Amygdala (tissue), 56 donors: ENCODE data around the gene UBN2.
"Not testable (repeated sequence)": the region's sequence is repeated elsewhere in the genome, so short reads cannot be mapped to it uniquely, and the experiment has no call there.

Source experiments
- DNase-seq, 56 donors: peaks; one replicate each; lab custom pipeline; 2025; lab: John Stamatoyannopoulos, UW

Gene UBN2

GRCh38 chr7:139294241-139294640 is 63.2 kb downstream of the UBN2 start:
- DNase-seq, result no peak

- DNase-seq, result no peak
Observed at GRCh38 chr7:139294951-139295575, 64.0 kb downstream of the UBN2 start.

- no peak for DNase-seq
Observed at GRCh38 chr7:139297795-139298194, 66.8 kb downstream of the UBN2 start.

- DNase-seq, result no peak
Observed at GRCh38 chr7:139299296-139299695, 68.3 kb downstream of the UBN2 start.

GRCh38 chr7:139300390-139300789 is 69.4 kb downstream of the UBN2 start:
- no peak for DNase-seq

GRCh38 chr7:139304517-139304916 is 73.5 kb downstream of the UBN2 start:
- DNase-seq, result no peak

- DNase-seq, result no peak
Observed at GRCh38 chr7:139317939-139318505, 87.0 kb downstream of the UBN2 start.

GRCh38 chr7:139321071-139321745 is 90.2 kb downstream of the UBN2 start:
- DNase-seq, result no peak

- DNase-seq, result not testable (repeated sequence)
Observed at GRCh38 chr7:139324709-139325108, 93.7 kb downstream of the UBN2 start.

- no peak for DNase-seq
Observed at GRCh38 chr7:139328375-139328774, 97.3 kb downstream of the UBN2 start.

GRCh38 chr7:139329119-139329518 is 98.1 kb downstream of the UBN2 start:
- DNase-seq, result no peak

GRCh38 chr7:139330333-139331030 is 99.4 kb downstream of the UBN2 start:
- DNase-seq, result no peak

GRCh38 chr7:139332697-139333359 is 101.8 kb downstream of the UBN2 start:
- DNase-seq, result no peak

GRCh38 chr7:139333443-139333842 is 102.4 kb downstream of the UBN2 start:
- not testable (repeated sequence) for DNase-seq

- no peak for DNase-seq
Observed at GRCh38 chr7:139334399-139335150, 103.5 kb downstream of the UBN2 start.

- no peak for DNase-seq
Observed at GRCh38 chr7:139339025-139339424, 108.0 kb downstream of the UBN2 start.

- DNase-seq, result no peak
Observed at GRCh38 chr7:139339698-139340036, 108.6 kb downstream of the UBN2 start.

GRCh38 chr7:139340037-139340807 is 109.2 kb downstream of the UBN2 start:
- DNase-seq, result peak; percentile 60 to 100 (median 95)

- DNase-seq, result no peak
Observed at GRCh38 chr7:139340808-139341057, 109.7 kb downstream of the UBN2 start.
